ENCODE data around the gene LIMK2. TPM values are rescaled to one million over a fixed set of nuclear protein-coding genes. Genes with fewer than 3 reads are reported as not detected.
"Not testable (repeated sequence)": the region's sequence is repeated elsewhere in the genome, so short reads cannot be mapped to it uniquely, and the experiment has no call there.

LIMK2 gene
- total and polyA plus RNA-seq, 10 donors = 6.1 to 182 (median 60.6) TPM

DNA sequence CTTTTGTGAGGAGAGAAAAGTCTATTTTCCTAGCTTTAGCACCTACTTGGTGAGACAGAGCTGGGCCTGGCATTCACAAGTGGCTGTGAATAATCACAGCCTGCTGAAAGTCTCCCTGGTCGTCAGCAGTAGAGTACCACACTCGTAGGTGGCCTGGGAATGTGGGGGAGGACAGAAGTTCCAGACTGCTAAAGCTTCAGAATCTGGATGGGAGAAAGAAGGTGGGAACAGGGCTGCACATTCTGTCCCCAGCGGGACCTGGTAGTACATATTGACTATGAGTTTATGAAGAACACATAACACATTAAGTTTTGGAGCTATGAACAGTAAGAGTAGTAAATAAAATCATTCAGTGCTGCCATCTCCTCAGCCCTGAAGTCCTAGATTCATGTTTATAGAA, 19.0 kb upstream of the LIMK2 start:
- DNase-seq = no peak
- 77 to 94% (median 88%) methylated on average over 3 of the region's 3 CpGs for WGBS, 5 donors
- intact Hi-C loops (cut with DNase I; ENCODE audit: low total_unique reads) = no loop called here
- H3K9me3 ChIP-seq = no peaks in the 10 kb centered on the region
- no peak for TF ChIP-seq POLR2AphosphoS5 (IDR thresholded peaks at IDR 0.05)
- TF ChIP-seq, protein P1, sequence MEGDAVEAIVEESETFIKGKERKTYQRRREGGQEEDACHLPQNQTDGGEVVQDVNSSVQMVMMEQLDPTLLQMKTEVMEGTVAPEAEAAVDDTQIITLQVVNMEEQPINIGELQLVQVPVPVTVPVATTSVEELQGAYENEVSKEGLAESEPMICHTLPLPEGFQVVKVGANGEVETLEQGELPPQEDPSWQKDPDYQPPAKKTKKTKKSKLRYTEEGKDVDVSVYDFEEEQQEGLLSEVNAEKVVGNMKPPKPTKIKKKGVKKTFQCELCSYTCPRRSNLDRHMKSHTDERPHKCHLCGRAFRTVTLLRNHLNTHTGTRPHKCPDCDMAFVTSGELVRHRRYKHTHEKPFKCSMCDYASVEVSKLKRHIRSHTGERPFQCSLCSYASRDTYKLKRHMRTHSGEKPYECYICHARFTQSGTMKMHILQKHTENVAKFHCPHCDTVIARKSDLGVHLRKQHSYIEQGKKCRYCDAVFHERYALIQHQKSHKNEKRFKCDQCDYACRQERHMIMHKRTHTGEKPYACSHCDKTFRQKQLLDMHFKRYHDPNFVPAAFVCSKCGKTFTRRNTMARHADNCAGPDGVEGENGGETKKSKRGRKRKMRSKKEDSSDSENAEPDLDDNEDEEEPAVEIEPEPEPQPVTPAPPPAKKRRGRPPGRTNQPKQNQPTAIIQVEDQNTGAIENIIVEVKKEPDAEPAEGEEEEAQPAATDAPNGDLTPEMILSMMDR (IDR thresholded peaks at IDR 0.05 in 8 of 11, conservative IDR thresholded peaks at IDR 0.05 in 3 of 11) = no peak
- no peak for TF ChIP-seq POLR2A (IDR thresholded peaks at IDR 0.05)
- no peaks in the 10 kb centered on the region for H3K27me3 ChIP-seq (replicated peaks in 1 of 7)
- peaks cover 0 to 10% (median 0%) of the 10 kb centered on the region in 6 donors for H3K4me1 ChIP-seq
- H3K4me3 ChIP-seq = no peak overlapping the region
- H3K27ac ChIP-seq = no peak overlapping the region
- peaks cover 0 to 99% (median 57%) of the 10 kb centered on the region in 6 donors for H3K36me3 ChIP-seq

GRCh38 chr22:31194681-31195080, 17.4 kb upstream of the LIMK2 start:
- DNase-seq; H3K9me3 ChIP-seq; H3K4me1 ChIP-seq; H3K27ac ChIP-seq; intact Hi-C loops (cut with DNase I; ENCODE audit: low total_unique reads); H3K27me3 ChIP-seq (replicated peaks in 1 of 7); H3K4me3 ChIP-seq: not testable (repeated sequence)
- H3K36me3 ChIP-seq = peaks cover 0 to 100% (median 64%) of the 10 kb centered on the region in 6 donors
- 93 to 100% (median 97%) methylated on average over 5 of the region's 5 CpGs for WGBS, 5 donors

DNA sequence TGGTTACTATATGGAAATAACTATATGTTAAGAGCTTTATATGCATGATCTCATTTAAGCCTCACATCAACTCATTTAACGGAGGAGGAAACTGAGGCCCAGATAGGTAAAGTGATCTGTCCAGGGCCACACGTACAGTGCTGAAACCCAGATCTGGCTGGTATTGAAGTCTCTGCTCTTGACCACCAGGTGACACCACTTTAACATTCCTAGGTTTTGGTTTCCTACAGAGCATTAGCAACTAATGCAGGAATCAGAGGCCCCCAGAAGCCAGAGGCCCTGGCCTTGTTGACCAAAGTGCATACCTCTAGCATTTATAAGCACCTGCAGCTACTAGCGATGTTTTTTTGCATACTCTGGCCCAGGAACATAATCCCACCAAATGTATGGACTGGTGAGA, 12.9 kb upstream of the LIMK2 start:
- peaks cover 0 to 5% (median 0%) of the 10 kb centered on the region in 6 donors for H3K4me1 ChIP-seq
- DNase-seq = no peak
- H3K27me3 ChIP-seq (replicated peaks in 1 of 7) = no peaks in the 10 kb centered on the region
- intact Hi-C loops (cut with DNase I; ENCODE audit: low total_unique reads) = no loop called here
- H3K36me3 ChIP-seq = peaks cover 0 to 100% (median 63%) of the 10 kb centered on the region in 6 donors
- H3K4me3 ChIP-seq = no peak overlapping the region
- H3K27ac ChIP-seq = no peak overlapping the region
- 80 to 95% (median 93%) methylated on average over 3 of the region's 3 CpGs for WGBS, 5 donors
- TF ChIP-seq, protein P1 (IDR thresholded peaks at IDR 0.05 in 8 of 11, conservative IDR thresholded peaks at IDR 0.05 in 3 of 11) = peak in 2 of 11 experiments; percentile 6 to 14
- no peak for TF ChIP-seq POLR2AphosphoS5 (IDR thresholded peaks at IDR 0.05)
- H3K9me3 ChIP-seq = no peaks in the 10 kb centered on the region

DNA sequence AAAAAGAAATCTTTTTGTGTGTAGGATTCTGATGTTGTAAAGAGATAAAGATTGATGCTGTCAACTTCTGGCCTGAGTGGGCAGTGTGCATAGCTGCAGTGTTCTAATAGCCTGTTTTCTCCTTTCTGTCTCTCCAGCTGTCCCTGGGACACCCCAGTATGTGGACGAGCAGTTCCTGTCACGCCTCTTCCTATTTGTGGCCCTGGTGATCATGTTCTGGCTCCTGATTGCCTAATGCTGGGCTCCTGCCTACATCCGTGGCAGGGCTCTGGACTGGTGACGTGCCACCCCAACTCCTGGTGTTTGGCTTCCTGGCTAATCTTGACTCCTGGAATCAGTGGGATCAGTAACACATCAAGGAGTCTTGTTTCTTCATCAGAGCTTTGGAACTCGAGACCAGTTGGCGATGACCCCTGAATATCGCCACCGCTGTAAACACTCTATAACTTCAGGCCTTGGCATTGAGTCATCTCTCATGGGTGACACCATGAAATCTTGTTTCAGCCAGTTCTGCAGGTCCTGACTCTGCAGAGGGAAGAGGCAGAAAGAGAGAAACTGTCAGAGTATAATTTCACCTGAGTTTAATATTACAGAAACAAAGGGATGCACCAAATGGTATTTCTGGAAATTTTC, 7.6 kb upstream of the LIMK2 start:
- peaks cover 0 to 80% (median 41%) of the 10 kb centered on the region in 6 donors for H3K36me3 ChIP-seq
- not testable (repeated sequence) for DNase-seq

GRCh38 chr22:31205059-31205458, 7.0 kb upstream of the LIMK2 start:
- H3K27me3 ChIP-seq (replicated peaks in 1 of 7); H3K4me3 ChIP-seq; H3K9me3 ChIP-seq; intact Hi-C loops (cut with DNase I; ENCODE audit: low total_unique reads); H3K4me1 ChIP-seq; DNase-seq; H3K27ac ChIP-seq: not testable (repeated sequence)
- H3K36me3 ChIP-seq = peaks cover 0 to 74% (median 38%) of the 10 kb centered on the region in 6 donors
- WGBS, 5 donors = 72 to 83% (median 77%) methylated on average over 4 of the region's 4 CpGs

More for the DNA sequence above, 7.6 kb upstream of the LIMK2 start:
- H3K27ac ChIP-seq = peak overlapping the region in 3 of 8 donors; percentile 28 to 59 (median 38)
- H3K4me3 ChIP-seq; H3K27me3 ChIP-seq (replicated peaks in 1 of 7); intact Hi-C loops (cut with DNase I; ENCODE audit: low total_unique reads); H3K9me3 ChIP-seq; H3K4me1 ChIP-seq: not testable (repeated sequence)
- WGBS, 5 donors = 61 to 88% (median 80%) methylated on average over 8 of the region's 8 CpGs

DNA sequence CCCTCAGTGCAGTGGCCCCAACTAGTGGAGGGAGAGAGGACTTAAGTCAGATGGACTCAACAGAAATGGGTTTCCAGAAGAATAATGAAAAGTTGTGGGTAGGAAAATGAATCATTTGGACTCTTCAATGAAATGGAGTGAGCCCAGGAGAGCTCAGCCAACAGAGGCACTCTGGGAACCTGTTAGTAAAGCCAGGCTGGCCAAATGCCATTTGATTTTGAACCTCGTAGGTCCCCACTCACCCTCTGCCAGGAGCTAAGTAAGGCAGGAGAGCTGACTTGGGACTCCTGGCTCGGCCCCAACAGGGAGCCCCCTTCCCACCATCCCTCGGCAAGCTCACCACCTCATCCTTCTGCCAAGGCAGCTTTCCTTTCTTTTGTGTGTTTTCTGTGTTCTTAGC, 5.6 kb upstream of the LIMK2 start:
- H3K27ac ChIP-seq; DNase-seq; intact Hi-C loops (cut with DNase I; ENCODE audit: low total_unique reads); H3K9me3 ChIP-seq; H3K27me3 ChIP-seq (replicated peaks in 1 of 7); H3K4me3 ChIP-seq: not testable (repeated sequence)
- peaks cover 0 to 60% (median 31%) of the 10 kb centered on the region in 6 donors for H3K36me3 ChIP-seq
- WGBS, 5 donors = 80 to 100% (median 92%) methylated on average over 3 of the region's 3 CpGs
- peaks cover 5 to 24% (median 12%) of the 10 kb centered on the region in 6 donors for H3K4me1 ChIP-seq

Measured in spleen (tissue), 11 donors.